Measurements from ENCODE around the gene HTR4.

GRCh38 chr5:148491793-148492184 is 162.5 kb downstream of the HTR4 start:
- no peak for TF ChIP-seq CTCF (conservative IDR thresholded peaks at IDR 0.05; ENCODE audit: low read depth, low read length)
- TF ChIP-seq EZH2 (IDR thresholded peaks at IDR 0.05; ENCODE audit: borderline replicate concordance, low read depth, low read length, poor library complexity, severe bottlenecking), result no peak
